GM23338 (cell line): Measurements from ENCODE around the gene NFKBIZ. TPM values are rescaled to one million over a fixed set of nuclear protein-coding genes. Genes with fewer than 3 reads are reported as not detected.

Source experiments
- CREB1 ChIP-seq: fragments of 250-450 bp; sonication (Bioruptor Pico); IDR thresholded peaks from 2 replicates; pipeline ENCODE4 v1.5.0; 2020; ENCODE audit warnings: low read depth, mild to moderate bottlenecking, moderate library complexity
- EZH2 ChIP-seq: fragments of 200-600 bp; sonication (generic); IDR thresholded peaks from one replicate; pipeline ENCODE4 v1.8.0; 2017; ENCODE audit warnings: antibody characterized with exemption, mild to moderate bottlenecking, low read depth; ENCODE audit not compliant: unreplicated experiment
- JUNB ChIP-seq: IDR thresholded peaks from one replicate; pipeline ENCODE4 v1.6.1; 2016; ENCODE audit warnings: antibody characterized with exemption; ENCODE audit not compliant: unreplicated experiment
- NANOG ChIP-seq: IDR thresholded peaks from 2 replicates; pipeline ENCODE4 v1.6.1; 2016; ENCODE audit warnings: antibody characterized with exemption, borderline replicate concordance
- POLR2AphosphoS5 ChIP-seq: IDR thresholded peaks from 2 replicates; pipeline ENCODE4 v1.6.1; 2016; ENCODE audit warnings: antibody characterized with exemption, low read depth
- STAT1 ChIP-seq: IDR thresholded peaks from one replicate; pipeline ENCODE4 v1.6.1; 2016; ENCODE audit warnings: antibody characterized with exemption; ENCODE audit not compliant: unreplicated experiment
- ZNF114 ChIP-seq: fragments of 250-450 bp; sonication (Bioruptor Pico); IDR thresholded peaks from 2 replicates; pipeline ENCODE4 v1.5.0; 2020; ENCODE audit warnings: mild to moderate bottlenecking, moderate library complexity
- ZNF331 ChIP-seq: fragments of 250-450 bp; sonication (Bioruptor Pico); IDR thresholded peaks from 2 replicates; pipeline ENCODE4 v1.5.0; 2020; ENCODE audit warnings: low read depth, mild to moderate bottlenecking, moderate library complexity
- polyA plus RNA-seq: library from polyadenylated mRNA; unstranded; fragments of >200 nt; fragmentation: Nextera tagmentation; extraction: Ambion mirVana; gene quantifications from 2 replicates; pipeline ENCODE4 v1.2.1, GENCODE V29; 2016
- total RNA-seq: library from RNA; depleted of rRNA; stranded (reverse); fragments of >200 nt; shearing (Covaris generic); gene quantifications from 2 replicates; pipeline ENCODE4 v1.2.3, GENCODE V29; 2014
- TF ChIP-seq, protein P1 (sequence below): fragments of 250-450 bp; sonication (Bioruptor Pico); IDR thresholded peaks from 2 replicates; pipeline ENCODE4 v1.5.0; 2020; ENCODE audit warnings: mild to moderate bottlenecking, moderate library complexity
- TF ChIP-seq, protein P2 (sequence below): IDR thresholded peaks from one replicate; pipeline ENCODE4 v1.6.1; 2018; ENCODE audit warnings: antibody characterized with exemption; ENCODE audit not compliant: unreplicated experiment

NFKBIZ gene
- total and polyA plus RNA-seq, 2 experiments from 2014 or later = 14.1 to 18.2 TPM

DNA sequence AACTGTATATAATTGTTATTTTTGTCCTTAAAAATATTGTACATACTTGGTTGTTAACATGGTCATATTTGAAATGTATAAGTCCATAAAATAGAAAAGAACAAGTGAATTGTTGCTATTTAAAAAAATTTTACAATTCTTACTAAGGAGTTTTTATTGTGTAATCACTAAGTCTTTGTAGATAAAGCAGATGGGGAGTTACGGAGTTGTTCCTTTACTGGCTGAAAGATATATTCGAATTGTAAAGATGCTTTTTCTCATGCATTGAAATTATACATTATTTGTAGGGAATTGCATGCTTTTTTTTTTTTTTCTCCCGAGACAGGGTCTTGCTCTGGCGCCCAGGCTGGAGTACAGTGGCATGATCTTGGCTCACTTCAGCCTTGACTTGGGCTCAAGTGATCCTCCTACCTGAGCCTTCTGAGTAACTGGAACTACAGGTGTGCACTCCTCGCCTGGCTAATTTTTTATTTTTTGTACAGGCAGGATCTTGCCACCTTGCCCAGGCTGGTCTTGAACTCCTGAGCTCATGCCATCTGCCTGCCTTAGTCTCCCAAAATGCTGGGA is 10.7 kb downstream of the NFKBIZ start (continued):
- TF ChIP-seq, protein P1, sequence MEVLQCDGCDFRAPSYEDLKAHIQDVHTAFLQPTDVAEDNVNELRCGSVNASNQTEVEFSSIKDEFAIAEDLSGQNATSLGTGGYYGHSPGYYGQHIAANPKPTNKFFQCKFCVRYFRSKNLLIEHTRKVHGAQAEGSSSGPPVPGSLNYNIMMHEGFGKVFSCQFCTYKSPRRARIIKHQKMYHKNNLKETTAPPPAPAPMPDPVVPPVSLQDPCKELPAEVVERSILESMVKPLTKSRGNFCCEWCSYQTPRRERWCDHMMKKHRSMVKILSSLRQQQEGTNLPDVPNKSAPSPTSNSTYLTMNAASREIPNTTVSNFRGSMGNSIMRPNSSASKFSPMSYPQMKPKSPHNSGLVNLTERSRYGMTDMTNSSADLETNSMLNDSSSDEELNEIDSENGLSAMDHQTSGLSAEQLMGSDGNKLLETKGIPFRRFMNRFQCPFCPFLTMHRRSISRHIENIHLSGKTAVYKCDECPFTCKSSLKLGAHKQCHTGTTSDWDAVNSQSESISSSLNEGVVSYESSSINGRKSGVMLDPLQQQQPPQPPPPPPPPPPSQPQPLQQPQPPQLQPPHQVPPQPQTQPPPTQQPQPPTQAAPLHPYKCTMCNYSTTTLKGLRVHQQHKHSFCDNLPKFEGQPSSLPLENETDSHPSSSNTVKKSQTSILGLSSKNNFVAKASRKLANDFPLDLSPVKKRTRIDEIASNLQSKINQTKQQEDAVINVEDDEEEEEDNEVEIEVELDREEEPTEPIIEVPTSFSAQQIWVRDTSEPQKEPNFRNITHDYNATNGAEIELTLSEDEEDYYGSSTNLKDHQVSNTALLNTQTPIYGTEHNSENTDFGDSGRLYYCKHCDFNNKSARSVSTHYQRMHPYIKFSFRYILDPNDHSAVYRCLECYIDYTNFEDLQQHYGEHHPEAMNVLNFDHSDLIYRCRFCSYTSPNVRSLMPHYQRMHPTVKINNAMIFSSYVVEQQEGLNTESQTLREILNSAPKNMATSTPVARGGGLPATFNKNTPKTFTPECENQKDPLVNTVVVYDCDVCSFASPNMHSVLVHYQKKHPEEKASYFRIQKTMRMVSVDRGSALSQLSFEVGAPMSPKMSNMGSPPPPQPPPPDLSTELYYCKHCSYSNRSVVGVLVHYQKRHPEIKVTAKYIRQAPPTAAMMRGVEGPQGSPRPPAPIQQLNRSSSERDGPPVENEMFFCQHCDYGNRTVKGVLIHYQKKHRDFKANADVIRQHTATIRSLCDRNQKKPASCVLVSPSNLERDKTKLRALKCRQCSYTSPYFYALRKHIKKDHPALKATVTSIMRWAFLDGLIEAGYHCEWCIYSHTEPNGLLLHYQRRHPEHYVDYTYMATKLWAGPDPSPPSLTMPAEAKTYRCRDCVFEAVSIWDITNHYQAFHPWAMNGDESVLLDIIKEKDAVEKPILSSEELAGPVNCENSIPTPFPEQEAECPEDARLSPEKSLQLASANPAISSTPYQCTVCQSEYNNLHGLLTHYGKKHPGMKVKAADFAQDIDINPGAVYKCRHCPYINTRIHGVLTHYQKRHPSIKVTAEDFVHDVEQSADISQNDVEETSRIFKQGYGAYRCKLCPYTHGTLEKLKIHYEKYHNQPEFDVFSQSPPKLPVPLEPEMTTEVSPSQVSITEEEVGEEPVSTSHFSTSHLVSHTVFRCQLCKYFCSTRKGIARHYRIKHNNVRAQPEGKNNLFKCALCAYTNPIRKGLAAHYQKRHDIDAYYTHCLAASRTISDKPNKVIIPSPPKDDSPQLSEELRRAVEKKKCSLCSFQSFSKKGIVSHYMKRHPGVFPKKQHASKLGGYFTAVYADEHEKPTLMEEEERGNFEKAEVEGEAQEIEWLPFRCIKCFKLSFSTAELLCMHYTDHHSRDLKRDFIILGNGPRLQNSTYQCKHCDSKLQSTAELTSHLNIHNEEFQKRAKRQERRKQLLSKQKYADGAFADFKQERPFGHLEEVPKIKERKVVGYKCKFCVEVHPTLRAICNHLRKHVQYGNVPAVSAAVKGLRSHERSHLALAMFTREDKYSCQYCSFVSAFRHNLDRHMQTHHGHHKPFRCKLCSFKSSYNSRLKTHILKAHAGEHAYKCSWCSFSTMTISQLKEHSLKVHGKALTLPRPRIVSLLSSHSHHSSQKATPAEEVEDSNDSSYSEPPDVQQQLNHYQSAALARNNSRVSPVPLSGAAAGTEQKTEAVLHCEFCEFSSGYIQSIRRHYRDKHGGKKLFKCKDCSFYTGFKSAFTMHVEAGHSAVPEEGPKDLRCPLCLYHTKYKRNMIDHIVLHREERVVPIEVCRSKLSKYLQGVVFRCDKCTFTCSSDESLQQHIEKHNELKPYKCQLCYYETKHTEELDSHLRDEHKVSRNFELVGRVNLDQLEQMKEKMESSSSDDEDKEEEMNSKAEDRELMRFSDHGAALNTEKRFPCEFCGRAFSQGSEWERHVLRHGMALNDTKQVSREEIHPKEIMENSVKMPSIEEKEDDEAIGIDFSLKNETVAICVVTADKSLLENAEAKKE (CRISPR knock-in tag) = no peak
- TF ChIP-seq JUNB (no peak), EZH2 (no peak), STAT1 (no peak), CREB1 (CRISPR knock-in tag) (no peak), POLR2AphosphoS5 (no peak), ZNF114 (CRISPR knock-in tag) (no peak), NANOG (no peak), ZNF331 (CRISPR knock-in tag) (no peak)
- TF ChIP-seq, protein P2, sequence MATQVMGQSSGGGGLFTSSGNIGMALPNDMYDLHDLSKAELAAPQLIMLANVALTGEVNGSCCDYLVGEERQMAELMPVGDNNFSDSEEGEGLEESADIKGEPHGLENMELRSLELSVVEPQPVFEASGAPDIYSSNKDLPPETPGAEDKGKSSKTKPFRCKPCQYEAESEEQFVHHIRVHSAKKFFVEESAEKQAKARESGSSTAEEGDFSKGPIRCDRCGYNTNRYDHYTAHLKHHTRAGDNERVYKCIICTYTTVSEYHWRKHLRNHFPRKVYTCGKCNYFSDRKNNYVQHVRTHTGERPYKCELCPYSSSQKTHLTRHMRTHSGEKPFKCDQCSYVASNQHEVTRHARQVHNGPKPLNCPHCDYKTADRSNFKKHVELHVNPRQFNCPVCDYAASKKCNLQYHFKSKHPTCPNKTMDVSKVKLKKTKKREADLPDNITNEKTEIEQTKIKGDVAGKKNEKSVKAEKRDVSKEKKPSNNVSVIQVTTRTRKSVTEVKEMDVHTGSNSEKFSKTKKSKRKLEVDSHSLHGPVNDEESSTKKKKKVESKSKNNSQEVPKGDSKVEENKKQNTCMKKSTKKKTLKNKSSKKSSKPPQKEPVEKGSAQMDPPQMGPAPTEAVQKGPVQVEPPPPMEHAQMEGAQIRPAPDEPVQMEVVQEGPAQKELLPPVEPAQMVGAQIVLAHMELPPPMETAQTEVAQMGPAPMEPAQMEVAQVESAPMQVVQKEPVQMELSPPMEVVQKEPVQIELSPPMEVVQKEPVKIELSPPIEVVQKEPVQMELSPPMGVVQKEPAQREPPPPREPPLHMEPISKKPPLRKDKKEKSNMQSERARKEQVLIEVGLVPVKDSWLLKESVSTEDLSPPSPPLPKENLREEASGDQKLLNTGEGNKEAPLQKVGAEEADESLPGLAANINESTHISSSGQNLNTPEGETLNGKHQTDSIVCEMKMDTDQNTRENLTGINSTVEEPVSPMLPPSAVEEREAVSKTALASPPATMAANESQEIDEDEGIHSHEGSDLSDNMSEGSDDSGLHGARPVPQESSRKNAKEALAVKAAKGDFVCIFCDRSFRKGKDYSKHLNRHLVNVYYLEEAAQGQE = no peak
